Measurements from ENCODE around the gene SPEM2.

SPEM2 gene

DNA sequence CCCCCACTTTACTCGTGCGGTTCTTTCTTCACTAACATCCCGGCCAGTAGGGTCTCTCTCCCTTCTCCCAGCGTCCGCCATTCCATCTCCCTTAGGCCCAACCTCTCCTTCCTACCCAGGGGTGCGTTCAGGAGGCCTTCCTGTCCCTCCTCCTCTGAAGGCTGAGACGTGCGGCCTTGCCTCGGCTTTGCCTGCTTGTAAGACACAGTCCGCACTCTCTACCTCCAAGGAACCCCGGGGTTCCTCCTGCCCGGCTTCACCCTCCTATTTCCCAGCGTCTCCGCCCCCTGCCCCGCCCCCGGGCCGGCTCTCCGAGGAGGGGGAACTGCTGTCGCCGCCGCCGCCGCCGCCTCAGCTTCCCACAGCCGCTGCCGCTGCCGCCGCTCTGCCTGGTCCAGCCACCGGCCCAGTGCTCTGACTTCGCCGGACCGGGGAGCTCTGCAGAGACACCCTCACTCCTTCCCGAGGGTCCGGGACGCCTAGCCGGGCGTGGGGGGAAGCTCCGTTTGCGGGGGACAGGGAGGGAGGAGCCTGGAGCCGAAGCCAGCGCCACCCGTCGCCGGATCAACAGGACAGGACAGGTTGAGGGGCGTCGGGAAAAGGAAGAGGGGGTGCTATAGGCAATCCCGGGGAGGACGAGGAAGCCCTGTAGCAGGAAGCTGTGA lies 12.7 kb downstream of the SPEM2 start:
- Mint-ChIP-seq H3K4me3 (peak overlapping the region; percentile 65 to 88), H3K36me3 (peaks cover 14 to 16% of the 10 kb centered on the region in 2 donors), H3K4me1 (peaks cover 36 to 49% of the 10 kb centered on the region in 2 donors), H3K27me3 (peaks cover 45 to 49% of the 10 kb centered on the region in 2 donors), H3K9me3 (no peaks in the 10 kb centered on the region), H3K27ac (peak overlapping the region; percentile 87)
- no peak for DNase-seq
- no peak for ATAC-seq (replicated peaks)

DNA sequence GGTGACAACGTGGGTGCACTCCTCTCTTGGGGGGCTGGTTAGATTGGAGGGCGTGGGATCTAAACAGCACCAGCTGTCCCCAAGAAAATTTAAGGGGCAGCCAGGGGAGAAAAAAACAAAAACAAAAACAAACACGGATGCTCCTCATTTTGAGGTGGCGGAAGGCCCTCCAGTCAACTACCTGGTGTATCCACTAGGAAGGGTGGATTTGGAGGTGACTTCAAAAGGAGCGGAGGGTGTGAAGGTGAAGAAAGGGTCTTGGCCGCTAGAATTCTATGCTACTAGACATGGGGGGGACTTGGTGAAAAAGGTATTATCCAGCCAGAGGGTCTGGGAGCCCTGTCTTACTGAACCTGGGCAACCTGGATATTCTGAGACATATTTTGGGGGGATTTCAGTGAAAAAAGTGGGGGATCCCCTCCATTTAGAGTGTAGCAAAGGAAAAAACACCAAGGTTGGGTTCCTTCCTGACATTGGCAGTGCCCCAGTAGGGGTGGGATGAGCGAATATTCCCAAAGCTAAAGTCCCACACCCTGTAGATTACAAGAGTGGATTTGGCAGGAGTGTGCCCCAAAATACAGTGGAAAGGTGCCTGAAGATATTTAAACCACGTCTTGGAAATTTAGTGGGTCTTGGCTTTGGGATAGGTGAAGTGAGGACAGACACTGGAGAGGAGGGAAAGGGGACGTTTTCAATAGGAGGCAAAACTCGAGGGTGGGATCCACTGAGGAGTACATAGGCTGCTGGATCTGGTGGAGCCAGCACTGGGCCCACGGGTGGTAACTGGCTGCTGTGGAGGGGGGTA lies 13.4 kb downstream of the SPEM2 start:
- Mint-ChIP-seq H3K4me1 (peaks cover 36 to 49% of the 10 kb centered on the region in 2 donors), H3K9me3 (no peaks in the 10 kb centered on the region), H3K27ac (peak overlapping the region; percentile 51), H3K4me3 (peak overlapping the region; percentile 65 to 88), H3K27me3 (peaks cover 53 to 55% of the 10 kb centered on the region in 2 donors), H3K36me3 (peaks cover 14 to 16% of the 10 kb centered on the region in 2 donors)
- ATAC-seq (replicated peaks): no peak
- no peak for DNase-seq

DNA sequence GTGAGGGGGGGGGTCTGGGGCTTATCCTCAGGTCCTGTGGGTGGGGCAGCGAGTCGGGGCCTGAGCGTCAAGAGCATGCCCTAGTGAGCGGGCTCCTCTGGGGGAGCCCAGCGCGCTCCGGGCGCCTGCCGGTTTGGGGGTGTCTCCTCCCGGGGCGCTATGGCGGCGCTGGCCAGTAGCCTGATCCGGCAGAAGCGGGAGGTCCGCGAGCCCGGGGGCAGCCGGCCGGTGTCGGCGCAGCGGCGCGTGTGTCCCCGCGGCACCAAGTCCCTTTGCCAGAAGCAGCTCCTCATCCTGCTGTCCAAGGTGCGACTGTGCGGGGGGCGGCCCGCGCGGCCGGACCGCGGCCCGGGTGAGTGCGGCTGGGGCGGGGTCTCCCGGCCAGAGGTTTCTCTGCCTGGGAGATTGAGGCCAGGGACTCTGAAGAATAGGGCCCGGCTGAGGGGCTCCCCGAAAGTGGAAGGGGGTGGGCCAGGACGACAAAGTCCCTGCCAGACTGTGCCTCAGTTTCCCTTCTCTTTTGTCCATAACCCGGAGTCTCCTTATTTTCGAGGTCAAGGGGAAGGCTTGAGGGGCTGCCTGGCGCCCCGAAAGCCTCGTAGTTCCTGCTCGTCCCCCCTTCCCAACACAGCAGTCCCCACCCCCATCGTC lies 14.2 kb downstream of the SPEM2 start, which contains the start of gene FGF11:
Gene FGF11 (plus strand): TSS at position 51 of the 651 bp plus-strand sequence. CDS start 109 bp downstream, at position 160.
- Mint-ChIP-seq H3K27me3 (peaks cover 55 to 58% of the 10 kb centered on the region in 2 donors), H3K4me1 (peaks cover 36 to 49% of the 10 kb centered on the region in 2 donors), H3K27ac (peak within 1 kb of the TSS; percentile 91), H3K9me3 (no peaks in the 10 kb centered on the region), H3K4me3 (peak within 1 kb of the TSS; percentile 88 to 92), H3K36me3 (peaks cover 14 to 16% of the 10 kb centered on the region in 2 donors)
- ATAC-seq (replicated peaks): no peak
- DNase-seq: no peak

DNA sequence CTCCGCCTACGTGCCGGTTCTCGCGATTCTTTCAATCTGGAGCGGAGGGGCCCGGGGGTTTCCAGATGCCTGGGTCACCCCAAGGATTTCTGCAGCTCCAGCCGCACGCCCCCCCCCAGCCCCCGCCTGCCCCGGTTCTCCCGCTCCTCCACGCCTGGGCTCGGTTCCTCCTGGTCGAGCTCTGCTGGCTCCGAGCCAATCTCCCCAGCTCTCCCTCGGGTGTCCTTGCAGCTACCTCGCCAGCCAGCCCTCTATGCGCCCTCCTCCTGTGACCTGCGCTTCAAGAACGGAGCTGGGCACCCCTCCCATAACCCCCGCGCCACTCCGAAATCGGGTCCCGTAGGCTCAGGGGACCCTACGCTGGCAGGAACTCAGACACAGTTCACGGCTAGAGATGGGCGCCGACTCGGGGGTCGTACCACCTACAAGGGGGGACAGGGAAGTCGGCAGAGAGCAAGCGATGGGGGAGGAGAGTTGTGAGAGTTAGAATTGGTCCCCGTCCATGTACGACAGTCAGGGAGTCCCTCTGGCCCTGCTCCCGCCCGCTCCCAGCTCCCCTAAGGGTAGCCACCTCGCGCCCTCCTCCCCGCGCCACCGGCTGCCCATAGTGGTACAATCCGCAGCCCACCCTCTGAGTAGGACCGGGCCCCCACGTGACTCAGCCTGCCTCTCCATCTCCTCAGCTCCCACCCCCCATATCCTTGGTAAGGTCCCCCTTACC lies 14.9 kb downstream of the SPEM2 start:
- peaks cover 40 to 54% of the 10 kb centered on the region in 2 donors for H3K4me1 Mint-ChIP-seq
- peaks cover 59 to 65% of the 10 kb centered on the region in 2 donors for H3K27me3 Mint-ChIP-seq
- H3K4me3 Mint-ChIP-seq: peak overlapping the region; percentile 88 to 92
- ATAC-seq (replicated peaks): no peak
- H3K9me3 Mint-ChIP-seq: no peaks in the 10 kb centered on the region
- peaks cover 14 to 16% of the 10 kb centered on the region in 2 donors for H3K36me3 Mint-ChIP-seq
- no peak for DNase-seq
- peak overlapping the region; percentile 91 for H3K27ac Mint-ChIP-seq

DNA sequence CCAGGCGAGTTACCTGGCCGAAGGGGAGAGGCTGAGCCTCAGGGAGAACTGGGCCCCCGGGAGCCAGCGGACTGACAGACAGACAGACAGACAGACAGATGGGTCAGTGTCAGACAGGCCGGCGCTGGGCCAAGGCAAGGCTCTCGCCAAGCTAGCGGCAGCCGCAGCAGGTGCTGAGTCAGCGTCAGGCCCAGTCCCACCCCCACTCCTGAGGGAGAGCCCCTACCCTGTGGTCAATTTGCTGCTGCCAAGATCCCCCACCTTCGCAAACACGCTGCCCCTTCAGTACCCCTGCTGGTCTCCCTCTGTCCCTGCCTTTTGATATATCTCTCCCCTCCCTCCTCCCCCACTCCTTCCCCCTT lies 15.4 kb downstream of the SPEM2 start:
- Mint-ChIP-seq H3K27me3 (peaks cover 65 to 70% of the 10 kb centered on the region in 2 donors), H3K36me3 (peaks cover 16% of the 10 kb centered on the region in 2 donors)
- DNase-seq: no peak

DNA sequence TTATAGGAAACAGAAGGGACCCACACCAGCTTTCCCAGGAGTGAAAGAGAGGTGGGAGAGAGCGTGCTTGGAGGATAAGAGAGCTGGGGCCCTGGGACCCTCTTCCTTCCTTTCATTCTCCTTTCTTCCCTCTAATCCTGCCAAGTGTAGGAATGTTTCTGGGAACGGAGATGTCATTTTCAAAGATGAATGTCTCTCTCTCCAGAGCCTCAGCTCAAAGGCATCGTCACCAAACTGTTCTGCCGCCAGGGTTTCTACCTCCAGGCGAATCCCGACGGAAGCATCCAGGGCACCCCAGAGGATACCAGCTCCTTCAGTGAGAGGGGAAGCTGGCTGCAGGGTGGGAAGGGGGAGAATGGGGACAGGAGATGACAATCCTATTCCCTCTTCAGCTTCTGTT lies 15.8 kb downstream of the SPEM2 start:
- ATAC-seq (replicated peaks): no peak
- H3K9me3 Mint-ChIP-seq: no peaks in the 10 kb centered on the region
- H3K4me1 Mint-ChIP-seq: peaks cover 42 to 58% of the 10 kb centered on the region in 2 donors
- no peak for DNase-seq
- H3K27ac Mint-ChIP-seq: no peak overlapping the region
- peaks cover 68 to 75% of the 10 kb centered on the region in 2 donors for H3K27me3 Mint-ChIP-seq
- H3K4me3 Mint-ChIP-seq: no peak overlapping the region
- peaks cover 16% of the 10 kb centered on the region in 2 donors for H3K36me3 Mint-ChIP-seq

More for the DNA sequence above, 15.4 kb downstream of the SPEM2 start:
- Mint-ChIP-seq H3K4me3 (peak overlapping the region; percentile 88 to 92), H3K4me1 (peaks cover 45 to 58% of the 10 kb centered on the region in 2 donors), H3K27ac (peak overlapping the region; percentile 91), H3K9me3 (no peaks in the 10 kb centered on the region)
- peak; percentile 41 to 46 for ATAC-seq (replicated peaks)

DNA sequence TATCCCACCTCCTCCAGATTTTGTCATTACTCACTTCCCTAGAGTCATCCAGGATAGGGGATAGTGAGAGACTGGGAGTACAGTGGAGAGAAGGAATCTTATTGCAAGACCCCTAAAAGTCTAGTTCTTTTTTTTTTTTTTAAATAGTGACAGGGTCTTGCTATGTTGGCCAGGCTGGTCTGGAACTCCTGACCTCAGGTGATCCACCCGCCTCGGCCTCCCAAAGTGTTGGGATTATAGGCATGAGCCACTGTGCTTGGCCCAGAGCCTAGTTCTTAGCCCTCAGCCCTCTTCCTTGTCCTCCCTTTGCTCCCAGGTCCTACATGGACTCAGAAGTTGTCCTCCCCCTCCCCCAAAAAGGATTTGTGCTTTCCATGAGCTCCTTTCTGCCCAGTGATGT lies 16.7 kb downstream of the SPEM2 start:
- peaks cover 38 to 49% of the 10 kb centered on the region in 2 donors for H3K4me1 Mint-ChIP-seq
- no peak overlapping the region for H3K27ac Mint-ChIP-seq
- H3K9me3 Mint-ChIP-seq: no peaks in the 10 kb centered on the region
- peaks cover 12 to 13% of the 10 kb centered on the region in 2 donors for H3K36me3 Mint-ChIP-seq
- DNase-seq: no peak
- peaks cover 77 to 84% of the 10 kb centered on the region in 2 donors for H3K27me3 Mint-ChIP-seq
- ATAC-seq (replicated peaks): no peak
- H3K4me3 Mint-ChIP-seq: no peak overlapping the region

DNA sequence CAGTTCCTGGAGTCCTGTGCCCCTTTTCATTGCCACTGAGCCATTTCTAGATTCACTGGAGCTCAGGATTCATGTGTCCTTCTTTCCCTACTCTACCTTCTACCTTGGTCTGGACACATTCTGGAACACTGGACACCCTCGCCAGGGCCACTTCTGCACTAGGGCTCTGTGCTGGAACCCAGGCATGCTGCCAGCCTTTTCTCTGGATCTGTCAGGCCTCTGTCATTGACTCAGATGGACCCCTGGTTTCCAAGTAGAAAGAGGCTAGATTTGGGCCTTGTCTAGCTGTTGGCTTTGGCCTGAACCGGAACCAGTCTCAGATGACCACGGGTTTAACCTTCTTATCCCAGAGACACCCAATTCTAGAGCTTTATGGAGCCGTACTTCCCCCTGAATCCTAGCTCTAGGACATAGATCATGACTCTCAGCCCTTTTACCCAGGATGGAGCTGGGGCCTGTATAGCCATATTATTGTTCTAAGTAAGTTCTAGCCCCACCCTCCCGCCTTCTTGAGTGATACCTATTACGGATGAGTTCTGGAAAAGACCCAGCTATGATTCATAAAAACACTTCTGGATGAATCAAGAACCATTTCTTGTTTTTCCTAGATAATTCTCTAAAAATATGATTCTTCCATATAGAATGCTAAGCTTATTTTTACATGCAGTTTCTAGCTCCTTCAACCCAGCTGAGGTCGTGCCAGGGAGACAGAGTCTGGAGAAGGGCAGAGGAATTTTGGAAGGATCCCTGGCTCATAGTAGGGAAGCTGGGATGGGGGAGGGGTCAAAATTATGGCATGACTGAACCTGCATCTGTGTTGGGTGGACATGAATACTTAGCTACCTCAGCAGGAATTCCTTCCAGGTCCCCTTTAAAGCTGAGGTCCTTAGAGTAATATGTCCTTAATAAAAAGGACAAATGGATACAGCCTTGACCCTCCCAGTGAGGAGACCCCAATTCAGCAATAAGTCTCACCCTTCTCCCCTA lies 18.4 kb downstream of the SPEM2 start:
- H3K27ac Mint-ChIP-seq: no peak overlapping the region
- H3K4me3 Mint-ChIP-seq: peak overlapping the region in 1 of 2 donors; percentile 25
- DNase-seq (no peak), ATAC-seq (replicated peaks) (no peak)
- peaks cover 28 to 32% of the 10 kb centered on the region in 2 donors for H3K4me1 Mint-ChIP-seq
- H3K9me3 Mint-ChIP-seq: no peaks in the 10 kb centered on the region
- peaks cover 73 to 84% of the 10 kb centered on the region in 2 donors for H3K27me3 Mint-ChIP-seq
- peaks cover 3 to 4% of the 10 kb centered on the region in 2 donors for H3K36me3 Mint-ChIP-seq

DNA sequence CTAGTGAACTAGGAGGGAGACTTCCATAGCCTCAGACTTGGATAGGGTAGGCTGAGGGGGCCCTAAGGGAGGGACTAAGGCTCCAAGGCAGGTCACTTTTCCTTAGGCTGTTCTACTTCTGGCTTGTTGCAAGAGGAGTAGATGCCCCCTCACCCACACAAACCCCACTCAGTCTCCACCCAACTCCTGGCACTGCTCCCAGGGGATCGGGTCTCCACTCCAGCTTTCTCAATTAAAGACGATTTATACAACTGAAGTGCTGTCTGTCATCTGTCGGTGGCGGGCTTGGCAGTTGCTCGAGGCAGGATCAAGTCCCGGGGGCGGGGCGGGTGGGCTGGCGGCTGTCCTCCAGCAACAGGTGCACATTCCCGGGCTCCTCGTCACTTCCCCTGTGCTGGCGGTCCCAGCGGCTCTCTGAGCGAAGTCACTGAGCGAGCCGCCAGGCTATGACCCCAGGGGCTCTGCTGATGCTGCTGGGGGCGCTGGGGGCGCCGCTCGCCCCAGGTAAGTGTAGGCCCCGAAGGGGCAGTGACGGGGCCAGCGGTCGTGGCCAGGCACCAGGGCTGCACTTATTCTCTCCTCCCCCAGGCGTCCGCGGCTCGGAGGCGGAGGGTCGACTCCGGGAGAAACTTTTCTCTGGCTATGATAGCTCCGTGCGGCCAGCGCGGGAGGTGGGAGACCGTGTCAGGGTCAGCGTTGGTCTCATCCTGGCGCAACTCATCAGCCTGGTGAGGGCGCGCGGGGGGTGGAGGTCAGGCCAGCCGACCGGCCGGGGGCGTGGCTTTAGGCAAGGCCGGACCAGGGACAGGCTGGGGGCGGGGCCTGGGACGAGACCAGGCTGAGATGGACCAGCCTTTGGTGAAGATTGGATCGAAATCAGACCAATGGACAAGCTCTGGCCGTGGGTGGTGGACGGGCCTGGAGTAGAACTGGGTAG lies 19.5 kb downstream of the SPEM2 start, which contains the start of gene CHRNB1:
Gene CHRNB1 (plus strand): TSS at position 380 of the 937 bp plus-strand sequence. CDS start 67 bp downstream, at position 447.
- H3K4me3 Mint-ChIP-seq: peak within 1 kb of the TSS; percentile 78 to 85
- H3K27ac Mint-ChIP-seq: peak within 1 kb of the TSS; percentile 44
- H3K9me3 Mint-ChIP-seq: no peaks in the 10 kb centered on the region
- H3K27me3 Mint-ChIP-seq: peaks cover 69 to 86% of the 10 kb centered on the region in 2 donors
- ATAC-seq (replicated peaks) (peak; percentile 22 to 33), DNase-seq (no peak)
- H3K36me3 Mint-ChIP-seq: peaks cover 3 to 4% of the 10 kb centered on the region in 2 donors
- H3K4me1 Mint-ChIP-seq: peaks cover 23 to 24% of the 10 kb centered on the region in 2 donors

DNA sequence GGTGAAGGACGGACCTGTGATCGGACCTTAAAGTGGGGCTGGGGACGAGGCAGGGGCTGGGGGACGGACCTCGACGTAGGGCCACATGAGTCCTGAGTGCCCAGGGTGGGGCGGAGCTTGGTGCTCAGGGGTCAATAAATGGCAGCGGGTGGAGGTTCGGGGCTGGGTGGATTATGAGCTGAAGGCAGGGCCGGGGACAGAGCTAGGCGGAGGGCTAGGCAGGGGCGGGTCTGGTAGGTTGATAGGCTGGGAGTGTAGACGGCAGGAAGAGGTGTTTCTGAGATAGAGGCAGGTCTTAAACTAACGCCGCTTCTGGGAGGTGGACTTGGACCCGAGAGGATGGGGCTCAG lies 20.2 kb downstream of the SPEM2 start:
- DNase-seq (no peak), ATAC-seq (replicated peaks) (peak; percentile 66 to 68)
- no peak overlapping the region for H3K27ac Mint-ChIP-seq
- peak overlapping the region; percentile 78 to 85 for H3K4me3 Mint-ChIP-seq
- H3K9me3 Mint-ChIP-seq: no peaks in the 10 kb centered on the region
- H3K36me3 Mint-ChIP-seq: peaks cover 0 to 4% of the 10 kb centered on the region in 2 donors
- peaks cover 18% of the 10 kb centered on the region in 2 donors for H3K4me1 Mint-ChIP-seq
- H3K27me3 Mint-ChIP-seq: peaks cover 62 to 80% of the 10 kb centered on the region in 2 donors

DNA sequence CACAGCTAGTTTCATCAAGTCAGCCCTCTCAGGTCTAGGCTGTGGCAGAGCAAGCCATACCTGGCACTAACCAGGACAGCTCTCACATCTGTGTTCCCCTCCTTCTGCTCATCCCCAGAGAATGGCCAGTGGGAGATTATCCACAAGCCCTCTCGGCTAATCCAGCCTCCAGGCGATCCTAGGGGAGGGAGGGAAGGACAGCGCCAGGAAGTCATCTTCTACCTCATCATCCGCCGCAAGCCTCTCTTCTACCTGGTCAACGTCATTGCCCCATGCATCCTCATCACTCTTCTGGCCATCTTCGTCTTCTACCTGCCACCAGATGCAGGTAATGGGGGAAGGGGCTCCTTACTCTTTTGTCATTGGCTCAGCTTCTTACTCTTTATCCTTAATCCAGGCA lies 23.0 kb downstream of the SPEM2 start:
- peaks cover 0 to 4% of the 10 kb centered on the region in 2 donors for H3K36me3 Mint-ChIP-seq
- H3K27ac Mint-ChIP-seq: peak overlapping the region; percentile 4
- H3K9me3 Mint-ChIP-seq: no peaks in the 10 kb centered on the region
- no peak overlapping the region for H3K4me3 Mint-ChIP-seq
- ATAC-seq (replicated peaks) (no peak), DNase-seq (no peak)
- H3K27me3 Mint-ChIP-seq: peaks cover 35 to 57% of the 10 kb centered on the region in 2 donors
- H3K4me1 Mint-ChIP-seq: peaks cover 14% of the 10 kb centered on the region in 2 donors

DNA sequence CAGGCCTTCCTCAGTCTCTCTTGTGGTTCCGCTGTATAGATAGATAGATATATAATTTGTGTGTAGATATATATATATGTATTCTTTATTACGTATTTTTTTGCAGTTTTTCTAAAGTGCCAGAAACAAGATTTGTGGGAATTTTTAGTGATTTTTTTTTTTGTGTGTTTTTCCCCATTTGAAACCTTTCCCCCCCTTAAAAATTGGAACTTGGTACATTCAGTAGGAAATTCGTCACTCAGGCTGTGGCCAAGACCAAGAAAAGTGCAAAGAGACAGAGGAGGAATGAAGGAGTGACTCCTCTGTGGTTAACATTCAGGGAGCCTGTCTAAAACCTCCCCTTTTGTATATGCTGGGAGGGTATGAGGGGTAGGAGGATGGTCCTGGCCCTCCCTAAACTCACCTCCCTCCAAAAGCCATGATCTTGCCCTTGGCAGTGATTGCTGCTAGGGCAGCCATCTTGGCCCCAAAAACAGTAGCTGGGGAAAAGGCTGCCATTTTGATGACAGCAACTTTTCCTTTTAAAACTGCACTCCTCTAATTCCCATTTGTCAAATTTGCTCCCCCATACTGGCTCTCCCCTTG lies 34.6 kb downstream of the SPEM2 start:
- no peak overlapping the region for H3K4me3 Mint-ChIP-seq
- DNase-seq: no peak
- no peak for ATAC-seq (replicated peaks)
- H3K9me3 Mint-ChIP-seq: no peaks in the 10 kb centered on the region
- peaks cover 8 to 13% of the 10 kb centered on the region in 2 donors for H3K4me1 Mint-ChIP-seq
- no peak overlapping the region for H3K27ac Mint-ChIP-seq
- H3K36me3 Mint-ChIP-seq: peaks cover 18 to 32% of the 10 kb centered on the region in 2 donors
- no peaks in the 10 kb centered on the region for H3K27me3 Mint-ChIP-seq
